D721Med (cell line): Measurements from ENCODE around the gene TMBIM1.
A peak's percentile ranks its signal among the peaks of the same experiment; 100 is the strongest.
"Not testable (repeated sequence)": the region's sequence is repeated elsewhere in the genome, so short reads cannot be mapped to it uniquely, and the experiment has no call there.

ENCODE experiments used
- DNase-seq: peaks from one replicate; pipeline ENCODE4 v3.0.0; 2011; ENCODE audit warnings: low spot score; ENCODE audit not compliant: insufficient read length
- FAIRE-seq: peaks from 2 replicates; lab custom pipeline; 2011; peaks lifted over from hg19 to GRCh38; lab: Jason Lieb, UNC
- TF ChIP-seq, protein P1 (sequence below): IDR thresholded peaks from 2 replicates; pipeline ENCODE4 v1.5.1; 2012; ENCODE audit warnings: mild to moderate bottlenecking, control low read depth; ENCODE audit not compliant: insufficient read depth; ENCODE audit errors: missing control alignments

TMBIM1 gene

DNA sequence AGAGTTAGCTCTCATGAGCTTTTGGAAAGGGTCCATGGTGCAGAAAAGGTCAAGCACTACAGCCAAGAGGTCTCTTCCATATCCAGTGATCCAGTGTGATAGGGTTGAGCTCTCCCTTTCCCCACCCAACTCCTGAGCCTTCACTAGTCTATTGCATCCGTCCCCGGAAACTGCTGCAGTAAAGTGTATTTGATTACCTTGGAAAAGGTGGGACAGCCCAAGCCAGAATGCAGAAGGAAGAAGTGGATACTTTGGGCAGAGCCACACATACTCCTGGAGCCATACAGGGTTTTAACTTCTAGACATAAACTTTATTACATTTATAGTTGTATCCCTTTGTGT is 18.4 kb downstream of the TMBIM1 start:
- DNase-seq (no peak), FAIRE-seq (no peak)
- TF ChIP-seq, protein P1, sequence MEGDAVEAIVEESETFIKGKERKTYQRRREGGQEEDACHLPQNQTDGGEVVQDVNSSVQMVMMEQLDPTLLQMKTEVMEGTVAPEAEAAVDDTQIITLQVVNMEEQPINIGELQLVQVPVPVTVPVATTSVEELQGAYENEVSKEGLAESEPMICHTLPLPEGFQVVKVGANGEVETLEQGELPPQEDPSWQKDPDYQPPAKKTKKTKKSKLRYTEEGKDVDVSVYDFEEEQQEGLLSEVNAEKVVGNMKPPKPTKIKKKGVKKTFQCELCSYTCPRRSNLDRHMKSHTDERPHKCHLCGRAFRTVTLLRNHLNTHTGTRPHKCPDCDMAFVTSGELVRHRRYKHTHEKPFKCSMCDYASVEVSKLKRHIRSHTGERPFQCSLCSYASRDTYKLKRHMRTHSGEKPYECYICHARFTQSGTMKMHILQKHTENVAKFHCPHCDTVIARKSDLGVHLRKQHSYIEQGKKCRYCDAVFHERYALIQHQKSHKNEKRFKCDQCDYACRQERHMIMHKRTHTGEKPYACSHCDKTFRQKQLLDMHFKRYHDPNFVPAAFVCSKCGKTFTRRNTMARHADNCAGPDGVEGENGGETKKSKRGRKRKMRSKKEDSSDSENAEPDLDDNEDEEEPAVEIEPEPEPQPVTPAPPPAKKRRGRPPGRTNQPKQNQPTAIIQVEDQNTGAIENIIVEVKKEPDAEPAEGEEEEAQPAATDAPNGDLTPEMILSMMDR = no peak

DNA sequence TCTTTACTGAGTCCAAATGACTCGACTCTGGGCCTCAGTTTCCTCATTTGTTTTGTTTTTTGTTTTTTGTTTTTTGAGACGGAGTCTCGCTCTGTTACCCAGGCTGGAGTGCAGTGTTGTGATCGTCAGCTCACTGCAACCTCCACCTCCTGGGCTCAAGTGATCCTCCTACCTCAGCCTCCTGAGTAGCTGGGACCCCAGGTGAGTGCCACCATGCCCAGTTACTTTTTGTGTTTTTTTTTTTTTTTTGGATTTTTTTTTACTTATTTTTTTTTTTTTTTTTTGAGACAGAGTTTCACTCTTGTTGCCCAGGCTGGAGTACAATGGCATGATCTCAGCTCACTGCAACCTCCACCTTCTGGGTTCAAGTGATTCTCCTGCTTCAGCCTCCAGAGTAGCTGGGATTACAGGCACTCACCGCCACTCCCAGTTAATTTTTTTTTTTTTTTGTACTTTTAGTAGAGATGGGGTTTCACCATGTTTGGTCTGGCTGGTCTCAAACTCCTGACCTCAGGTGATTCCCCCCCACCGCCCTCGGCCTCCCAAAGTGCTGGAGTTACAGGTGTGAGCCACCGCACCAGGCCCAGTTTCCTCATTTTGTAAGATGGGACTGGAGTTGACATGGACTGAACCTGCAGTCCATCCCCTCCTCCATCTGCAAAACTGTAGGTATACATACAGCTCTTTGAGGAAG is 18.9 kb downstream of the TMBIM1 start:
- FAIRE-seq, DNase-seq: not testable (repeated sequence)

DNA sequence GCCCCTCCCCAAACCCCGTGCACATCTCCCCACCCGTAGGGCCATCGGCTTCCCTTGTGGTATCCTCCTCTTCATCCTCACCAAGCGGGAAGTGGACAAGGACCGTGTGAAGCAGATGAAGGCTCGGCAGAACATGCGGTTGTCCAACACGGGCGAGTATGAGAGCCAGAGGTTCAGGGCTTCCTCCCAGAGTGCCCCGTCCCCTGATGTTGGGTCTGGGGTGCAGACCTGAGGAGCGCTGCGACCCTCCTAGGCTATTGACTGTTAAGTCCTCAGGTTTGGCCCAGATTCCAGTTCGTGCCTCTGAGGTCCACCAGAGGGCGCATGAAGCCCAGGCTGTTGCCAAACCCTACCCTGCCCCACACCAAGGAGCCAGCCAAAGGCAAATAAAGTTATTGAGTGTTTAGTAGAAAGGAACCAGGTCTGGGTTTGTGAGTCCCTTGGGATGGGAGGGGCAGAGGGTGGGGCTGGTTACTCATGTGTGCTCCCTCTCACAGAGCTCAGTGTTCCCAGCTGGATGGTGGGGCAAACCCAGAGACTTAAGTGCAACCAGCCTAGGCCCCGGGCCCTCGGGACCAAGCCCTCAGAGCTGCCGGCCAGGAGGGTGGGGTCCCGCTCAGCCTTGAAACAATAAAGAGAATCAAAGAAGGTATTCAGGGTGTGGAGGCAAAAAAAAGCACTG is 19.6 kb downstream of the TMBIM1 start:
- FAIRE-seq (no peak), DNase-seq (peak; percentile 72)
- TF ChIP-seq, protein P1 = peak; percentile 93

DNA sequence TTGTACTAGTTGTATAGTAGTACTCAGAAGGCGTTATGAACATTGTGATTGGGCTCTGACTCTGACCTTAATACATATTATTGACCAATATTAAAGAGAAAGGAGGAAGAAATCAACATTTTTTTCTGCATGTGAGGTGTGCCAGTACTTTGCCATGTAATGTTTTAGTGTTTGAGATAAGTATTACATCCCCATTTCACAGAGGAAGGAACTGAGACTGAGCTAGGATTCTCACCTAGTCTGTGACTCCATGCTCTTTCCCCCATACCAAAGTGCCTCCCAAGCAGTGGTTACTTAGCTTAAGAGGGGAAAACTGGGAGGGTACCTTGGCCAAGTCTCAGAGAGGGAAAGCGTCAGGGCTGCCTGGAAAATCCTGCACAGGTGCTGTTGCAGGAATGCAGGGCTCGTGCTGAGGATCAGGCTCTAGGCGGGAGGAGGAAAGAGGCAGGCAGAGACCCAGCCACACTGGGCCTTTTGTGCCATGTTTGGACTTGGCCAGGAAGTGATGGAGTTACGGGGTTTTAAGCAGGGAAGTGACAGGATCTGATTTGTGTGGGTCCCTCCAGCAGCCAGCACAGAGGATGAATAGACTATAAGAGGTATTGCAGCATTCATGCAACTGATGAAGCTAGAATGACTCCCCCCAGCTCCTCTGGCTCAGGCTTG is 20.3 kb downstream of the TMBIM1 start:
- TF ChIP-seq, protein P1 = no peak
- DNase-seq (no peak), FAIRE-seq (no peak)

DNA sequence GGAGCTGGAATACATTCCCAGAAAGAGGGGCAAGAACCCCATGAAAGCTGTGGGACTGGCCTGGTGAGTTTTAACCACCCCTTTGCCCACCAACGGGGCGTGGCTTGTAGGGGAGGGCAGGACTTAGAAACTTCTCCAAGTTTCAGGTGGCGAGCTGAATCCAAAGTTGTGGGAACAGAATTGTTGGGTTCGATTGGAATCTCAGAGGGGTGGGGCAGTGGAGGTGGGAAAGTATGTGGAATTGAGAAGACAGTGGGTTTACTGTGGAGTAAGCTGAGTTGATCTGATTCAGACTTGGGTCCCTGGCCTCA is 20.9 kb downstream of the TMBIM1 start:
- DNase-seq (no peak), FAIRE-seq (no peak)
- TF ChIP-seq, protein P1 = no peak

DNA sequence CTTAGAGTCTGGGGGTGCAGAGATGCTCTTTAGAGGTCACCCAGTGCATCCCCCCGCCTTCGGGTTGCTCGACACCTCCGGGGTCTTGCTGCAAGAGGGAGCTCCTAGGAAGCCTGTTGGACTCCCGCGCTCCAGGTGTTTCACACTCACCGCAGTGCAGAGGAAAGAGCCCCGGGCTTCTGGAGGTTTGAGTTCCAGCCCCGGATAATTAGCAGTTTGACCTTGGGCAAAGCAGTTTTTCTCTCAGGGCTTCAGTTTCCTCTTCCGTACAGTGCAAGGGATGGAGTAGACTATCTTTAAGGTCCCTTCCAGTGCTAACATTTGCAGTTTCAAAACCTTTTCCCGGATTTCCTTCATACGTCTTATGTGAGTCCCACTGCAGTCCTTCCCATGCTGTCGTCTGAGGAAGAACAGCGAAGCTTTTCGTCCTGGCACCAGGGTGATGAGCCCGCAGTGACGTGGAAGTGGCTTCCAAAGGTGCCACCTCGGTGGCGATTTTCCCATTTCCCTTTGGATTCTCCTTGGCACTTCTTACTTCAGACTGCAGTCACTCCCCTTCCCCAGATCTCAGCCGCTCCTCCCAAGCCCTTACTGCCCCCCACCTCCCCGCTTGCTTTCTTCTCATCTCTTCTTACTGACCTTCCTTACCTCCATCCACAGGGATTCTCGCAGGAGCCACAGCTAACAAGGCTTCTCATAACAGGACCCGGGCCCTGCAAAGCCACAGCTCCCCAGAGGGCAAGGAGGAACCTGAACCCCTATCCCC is 21.4 kb downstream of the TMBIM1 start:
- DNase-seq (no peak), FAIRE-seq (no peak)
- TF ChIP-seq, protein P1 = no peak

DNA sequence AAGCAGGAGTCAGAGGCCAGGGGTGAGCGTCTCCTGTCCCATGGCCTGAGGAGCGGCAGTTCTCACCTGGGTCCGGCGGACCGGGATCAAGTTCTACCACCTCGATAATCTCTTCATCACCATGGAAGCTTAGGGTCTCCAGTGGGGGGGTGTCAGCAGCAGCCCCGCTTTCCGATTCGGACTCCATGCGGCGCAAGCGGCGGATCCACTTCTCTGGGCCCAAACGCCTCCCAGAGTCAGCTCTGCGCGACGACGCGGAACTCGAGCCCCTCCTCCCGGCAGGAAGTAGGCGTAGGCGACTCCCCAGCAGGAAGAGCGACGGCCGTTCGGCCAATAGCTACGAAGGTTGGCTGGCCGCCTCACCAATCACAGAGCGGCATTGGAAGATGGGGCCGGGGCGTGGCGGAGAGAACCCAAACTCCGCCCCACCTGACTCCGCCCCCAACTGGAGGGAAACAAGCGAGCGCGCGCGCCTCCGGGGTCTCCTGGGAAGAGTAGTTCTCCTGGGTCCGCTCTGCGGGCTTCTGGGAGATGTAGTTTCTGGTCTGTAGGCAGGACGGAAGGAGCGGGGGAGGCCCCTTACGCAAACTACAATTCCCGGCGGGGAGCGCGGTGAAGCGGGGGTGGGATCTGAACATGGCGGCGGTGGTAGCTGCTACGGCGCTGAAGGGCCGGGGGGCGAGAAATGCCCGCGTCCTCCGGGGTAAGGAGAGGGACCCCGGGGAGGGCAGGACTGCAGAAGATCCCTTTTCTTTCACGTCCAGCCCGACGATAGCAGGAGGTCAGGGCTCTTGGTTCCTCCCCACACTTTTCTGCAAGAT is 22.2 kb downstream of the TMBIM1 start, which contains the start of the genes AAMP and PNKD:
Gene AAMP, minus strand, starts transcription at position 238 of the 821 bp plus-strand sequence. Its CDS starts 51 bp downstream, at position 187.
Gene PNKD, plus strand, starts transcription at position 620 of the 821 bp plus-strand sequence. Its CDS starts 17 bp downstream, at position 637.
- peak; percentile 98 for DNase-seq
- TF ChIP-seq, protein P1 = peak; percentile 1

More for the DNA sequence above, 22.2 kb downstream of the TMBIM1 start, which contains the start of the genes AAMP and PNKD:
- no peak for FAIRE-seq
